Erythroblast (primary cell): Measurements from ENCODE around the gene ABHD15.

Source experiments
- GATA1 ChIP-seq: IDR thresholded peaks from 2 replicates; pipeline ENCODE4 v1.6.1; 2011; ENCODE audit warnings: low read depth, mild to moderate bottlenecking, control low read depth, low read length, moderate library complexity
- POLR2A ChIP-seq: IDR thresholded peaks from 2 replicates; pipeline ENCODE4 v1.6.1; 2011; ENCODE audit warnings: mild to moderate bottlenecking, low read length

DNA sequence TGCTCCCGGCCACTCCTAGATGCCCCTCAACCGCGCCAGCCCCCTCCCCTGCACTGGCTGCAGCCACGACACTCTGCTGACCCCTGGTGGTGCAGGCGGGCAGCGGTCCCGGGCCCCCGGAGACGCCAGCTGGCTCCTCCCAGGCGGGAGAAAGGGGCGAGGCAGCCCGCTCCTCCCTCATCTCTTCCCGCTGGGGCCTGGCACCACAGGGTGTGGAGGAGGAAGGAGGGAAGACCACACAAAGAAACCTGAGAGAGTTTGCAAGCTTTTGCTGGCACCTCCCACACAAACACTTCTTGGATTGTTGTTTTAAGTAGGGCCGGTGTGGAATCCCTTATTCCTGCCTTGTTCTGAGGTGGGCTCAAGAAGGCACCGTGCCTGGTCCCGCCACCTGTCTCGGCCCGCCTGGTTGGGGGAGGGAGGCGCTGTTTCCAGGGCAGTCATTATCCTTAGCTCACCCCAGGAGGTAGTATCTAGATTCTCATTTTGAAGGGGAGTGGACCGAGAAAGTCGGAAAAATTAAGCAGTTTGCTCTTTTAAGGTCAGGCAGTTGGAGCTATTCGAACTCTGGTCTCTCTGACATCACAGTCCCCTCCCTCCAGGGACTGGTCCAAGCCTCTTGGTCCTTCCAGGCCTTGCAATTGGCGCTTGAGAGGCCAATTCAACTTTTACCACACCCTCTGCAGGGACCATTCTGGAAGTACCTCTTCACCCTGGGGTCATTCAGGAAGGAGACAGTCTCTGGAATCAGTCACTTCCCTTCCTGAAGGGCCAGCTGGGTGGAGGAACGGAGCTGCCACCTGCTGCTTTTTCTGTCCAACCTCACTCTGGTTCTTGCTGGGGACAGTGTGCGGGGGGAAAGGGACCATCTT, 25.1 kb upstream of the ABHD15 start:
- TF ChIP-seq POLR2A: no peak
- TF ChIP-seq GATA1: no peak
